ENCODE data around the gene RCVRN. TPM values are rescaled to one million over a fixed set of nuclear protein-coding genes. Genes with fewer than 3 reads are reported as not detected.

RCVRN gene
- total and polyA plus RNA-seq, 2 of the 8 experiments (the other 6 are each of a cell fraction or from before 2014, with no cell fraction given) = not detected

DNA sequence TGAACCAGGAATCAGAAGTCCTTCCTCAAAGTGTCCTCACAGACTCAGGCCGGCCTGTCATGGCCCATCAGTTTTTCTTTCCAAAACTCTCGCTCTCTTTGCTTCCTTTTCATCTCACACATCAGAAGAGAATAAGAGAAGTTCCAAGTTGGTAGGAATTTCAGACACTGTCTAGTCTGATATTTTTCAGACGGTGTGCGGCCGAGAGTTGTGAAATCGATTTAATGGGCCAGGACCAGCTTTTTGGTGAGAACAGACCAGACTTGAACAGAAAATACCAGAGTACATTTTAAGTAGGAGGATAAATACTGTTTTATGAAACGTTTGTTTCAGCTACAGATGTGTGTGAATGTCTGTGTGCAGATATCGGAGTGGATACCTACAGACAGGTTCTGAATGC, 24.8 kb upstream of the RCVRN start:
- peaks cover 0 to 5% (median 2%) of the 10 kb centered on the region in 4 experiments; a peak in 3 of 7 replicates for H3K4me1 ChIP-seq (replicated peaks in 1 of 4; ENCODE audit: control insufficient read depth in 3 of 4, insufficient read depth in 4 of 4, low read length in 3 of 4)
- no peak overlapping the region for H3K9ac ChIP-seq (replicated peaks in 1 of 4; ENCODE audit: extremely low read depth in 1 of 4, low read depth in 3 of 4, low read length in 3 of 4)
- no peak overlapping the region for H3K23ac ChIP-seq (ENCODE audit: insufficient read length)
- H2BK12ac ChIP-seq (ENCODE audit: low read depth, low read length) = no peak overlapping the region
- no peak overlapping the region for H2BK15ac ChIP-seq (ENCODE audit: low read length)
- no peak overlapping the region for H4K5ac ChIP-seq (ENCODE audit: insufficient read length, low read depth, low read length)
- H3K56ac ChIP-seq (replicated peaks; ENCODE audit: insufficient read length, low read depth, low read length) = no peak overlapping the region
- H3K9me3 ChIP-seq (ENCODE audit: insufficient read depth in 2 of 2, low read depth in 1 of 2, low read length in 1 of 2) = no peaks in the 10 kb centered on the region
- H2AFZ ChIP-seq (ENCODE audit: low read length) = no peak overlapping the region
- H3K79me1 ChIP-seq (ENCODE audit: low read depth, low read length) = no peaks in the 10 kb centered on the region
- H2AK5ac ChIP-seq (ENCODE audit: low read depth, low read length) = no peak overlapping the region
- H3K14ac ChIP-seq (ENCODE audit: insufficient read length) = no peak overlapping the region
- no peak overlapping the region for H2BK120ac ChIP-seq (replicated peaks; ENCODE audit: low read depth, low read length)
- H2BK5ac ChIP-seq (ENCODE audit: low read depth, low read length) = no peak overlapping the region
- H3K4me3 ChIP-seq (ENCODE audit: extremely low read depth in 1 of 4, insufficient read depth in 2 of 4, low read depth in 3 of 4, low read length in 4 of 4) = no peak overlapping the region
- H3K18ac ChIP-seq (ENCODE audit: extremely low read depth, low read length) = no peak overlapping the region
- H3K23me2 ChIP-seq (ENCODE audit: low read depth, low read length) = no peaks in the 10 kb centered on the region
- H4K91ac ChIP-seq (replicated peaks; ENCODE audit: insufficient read length, low read length) = no peak overlapping the region
- H3K36me3 ChIP-seq (ENCODE audit: control insufficient read depth in 2 of 4, insufficient read depth in 4 of 4, low read length in 3 of 4) = no peaks in the 10 kb centered on the region
- H3K4ac ChIP-seq (replicated peaks; ENCODE audit: insufficient read length, low read depth, low read length) = no peak overlapping the region
- POLR2A ChIA-PET (ENCODE audit: partially characterized antibody) = no interaction called here
- FAIRE-seq = no peak
- no peak overlapping the region for H3K27ac ChIP-seq (ENCODE audit: low read depth, low read length)
- 80% methylated on average over 8 of the region's 8 CpGs; no CpG with 5 or more reads in 1 of the 2 experiments for WGBS, 2 experiments (ENCODE audit: extremely low coverage in 1 of 2, insufficient coverage in 1 of 2, insufficient read length in 1 of 2, insufficient replicate concordance in 2 of 2, low coverage in 1 of 2, low lambda C conversion rate in 2 of 2, missing lambda C conversion rate in 1 of 2)
- H4K8ac ChIP-seq (ENCODE audit: extremely low read depth, insufficient read depth, low read length) = no peak overlapping the region
- no peak overlapping the region for H2BK20ac ChIP-seq (ENCODE audit: low read length)
- no peaks in the 10 kb centered on the region for H3K27me3 ChIP-seq (replicated peaks in 1 of 4; ENCODE audit: control insufficient read depth in 3 of 4, extremely low read depth in 1 of 4, insufficient read depth in 3 of 4, low read length in 3 of 4)
- no peaks in the 10 kb centered on the region for H4K20me1 ChIP-seq (replicated peaks in 1 of 2; ENCODE audit: control insufficient read depth in 1 of 2, insufficient read depth in 2 of 2, low read length in 2 of 2)
- CTCF ChIA-PET (ENCODE audit: partially characterized antibody) = interaction anchor here (0.7 to 8.4 kb wide), 10 partner anchors 10 to 685 kb away, joined by 3 to 130 read pairs (median 8); partner anchors contain the start of gene RCVRN
- DNase-seq (ENCODE audit: low read depth in 1 of 2, low spot score in 2 of 2) = no peak
- no peak overlapping the region for H3K4me2 ChIP-seq (ENCODE audit: insufficient read depth in 1 of 2, low read depth in 2 of 2, low read length in 2 of 2)
- TF ChIP-seq NANOG (IDR thresholded peaks at IDR 0.05; ENCODE audit: insufficient read depth, low read depth, low read length, poor library complexity, severe bottlenecking) (no peak), SP4 (IDR thresholded peaks at IDR 0.05; ENCODE audit: low read length) (no peak)
- TF ChIP-seq, protein P1, sequence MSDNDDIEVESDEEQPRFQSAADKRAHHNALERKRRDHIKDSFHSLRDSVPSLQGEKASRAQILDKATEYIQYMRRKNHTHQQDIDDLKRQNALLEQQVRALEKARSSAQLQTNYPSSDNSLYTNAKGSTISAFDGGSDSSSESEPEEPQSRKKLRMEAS (IDR thresholded peaks at IDR 0.05) = no peak
- no peaks in the 10 kb centered on the region for H3K79me2 ChIP-seq (ENCODE audit: control insufficient read depth in 1 of 2, insufficient read depth in 2 of 2, low read length in 2 of 2)

All from H1 (cell line).